Measurements from ENCODE around the gene NFKBIE. TPM values are rescaled to one million over a fixed set of nuclear protein-coding genes. Genes with fewer than 3 reads are reported as not detected.

Gene NFKBIE
- total RNA-seq, 1 experiment from 2014 or later, result 7.6 TPM

DNA sequence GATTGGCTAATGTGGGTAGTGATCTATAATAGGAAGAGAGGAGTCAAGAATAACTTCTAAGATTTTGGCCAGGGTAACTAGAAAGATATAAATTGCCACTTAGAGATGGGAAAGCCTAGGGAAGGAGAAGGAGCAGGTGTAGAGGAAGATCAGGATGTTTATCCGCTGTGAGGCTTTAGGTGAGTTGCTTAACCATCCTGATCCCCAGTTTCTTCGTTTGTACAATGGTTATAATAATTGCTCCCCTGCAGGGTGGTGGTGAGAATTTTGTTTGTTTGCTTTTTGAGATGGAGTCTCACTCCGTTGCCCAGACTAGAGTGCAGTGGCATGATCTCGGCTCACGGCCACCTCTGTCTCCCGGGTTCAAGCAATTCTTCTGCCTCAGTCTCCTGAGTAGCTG lies 51.0 kb downstream of the NFKBIE start (continued):
- no peak for TF ChIP-seq CTCF (IDR thresholded peaks at IDR 0.05 in 2 of 3, conservative IDR thresholded peaks at IDR 0.05 in 1 of 3; ENCODE audit: borderline replicate concordance in 1 of 3, insufficient read depth in 1 of 3, low read depth in 2 of 3, low read length in 2 of 3)

DNA sequence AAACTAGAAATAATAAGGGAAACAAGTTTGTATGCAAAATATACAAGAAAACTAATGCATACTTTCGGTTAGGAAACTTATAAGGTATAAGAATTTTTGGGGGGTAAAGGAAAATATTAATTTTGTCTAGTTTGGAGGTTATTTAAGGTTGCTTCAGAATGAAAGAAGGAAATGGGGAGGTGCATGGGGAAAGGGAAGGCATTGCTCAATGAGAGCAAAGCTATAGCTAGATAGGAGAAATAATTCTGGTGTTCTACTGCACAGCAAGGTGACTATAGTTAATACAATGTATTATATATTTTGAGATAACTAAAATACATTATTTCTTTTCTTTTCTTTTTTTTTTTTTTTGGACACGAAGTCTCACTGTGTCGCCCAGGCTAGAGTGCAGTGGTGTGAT lies 54.1 kb downstream of the NFKBIE start:
- ChIA-PET RAD21 (ENCODE audit: low non-redundant PET in 1 of 2, low total read pairs in 2 of 2, uncharacterized antibody in 2 of 2, unreplicated experiment in 2 of 2) (no interaction called here), CTCF (no interaction called here), POLR2A (interaction anchor here (1.4 kb wide), 1 partner anchor 34 kb away, joined by 4 read pairs; no protein-coding TSS in a partner anchor)
- H3K4me1 ChIP-seq (ENCODE audit: control insufficient read depth in 1 of 2, insufficient read depth in 2 of 2, low read length in 2 of 2), result no peaks in the 10 kb centered on the region
- H3K4me3 ChIP-seq (replicated peaks in 1 of 2; ENCODE audit: low read depth in 1 of 2, low read length in 2 of 2), result no peak overlapping the region
- ATAC-seq (no peak), DNase-seq (ENCODE audit: low read depth, low spot score) (no peak)
- no TSS peak for BruUV-seq (replicated peaks)
- no peaks in the 10 kb centered on the region for H3K9me3 ChIP-seq (ENCODE audit: control insufficient read depth in 1 of 2, insufficient read depth in 1 of 2, low read depth in 1 of 2, low read length in 2 of 2)
- H3K9me2 ChIP-seq (ENCODE audit: insufficient read depth), result no peaks in the 10 kb centered on the region
- no peak overlapping the region for H2AFZ ChIP-seq (ENCODE audit: low read depth, low read length, poor library complexity, severe bottlenecking)
- no peaks in the 10 kb centered on the region for H3K27me3 ChIP-seq (ENCODE audit: insufficient read depth, low read length)
- no peak overlapping the region for H3K27ac ChIP-seq (ENCODE audit: low read depth, low read length)
- no peak overlapping the region for H3K4me2 ChIP-seq (ENCODE audit: low read length)
- no peak overlapping the region for H3K9ac ChIP-seq (ENCODE audit: low read length)
- H3K36me3 ChIP-seq (ENCODE audit: control insufficient read depth in 1 of 2, insufficient read depth in 2 of 2, low read length in 2 of 2), result no peaks in the 10 kb centered on the region
- H3K79me2 ChIP-seq (ENCODE audit: insufficient read depth, low read length), result no peaks in the 10 kb centered on the region
- H4K20me1 ChIP-seq (ENCODE audit: insufficient read depth), result no peaks in the 10 kb centered on the region
- intact Hi-C loops (cut with micrococcal nuclease), result no loop called here
- TF ChIP-seq POLR2AphosphoS5 (IDR thresholded peaks at IDR 0.05; ENCODE audit: low read depth, low read length) (no peak), CEBPB (IDR thresholded peaks at IDR 0.05; ENCODE audit: low read depth) (no peak), ZBTB33 (IDR thresholded peaks at IDR 0.05; ENCODE audit: extremely low read depth, insufficient replicate concordance, low read length) (no peak), EZH2phosphoT487 (IDR thresholded peaks at IDR 0.05; ENCODE audit: borderline replicate concordance) (no peak), JUND (IDR thresholded peaks at IDR 0.05) (no peak), CBX3 (IDR thresholded peaks at IDR 0.05; ENCODE audit: low read depth) (no peak), ZFX (IDR thresholded peaks at IDR 0.05) (no peak), YY1 (IDR thresholded peaks at IDR 0.05; ENCODE audit: extremely low read depth, insufficient replicate concordance, low read depth, low read length) (no peak)

MicroRNA genes within 50 kb of the gene (microRNA counts, 767-probe panel; counts per million panel counts)
- not detected for microRNA hsa-miR-4647

Other genes starting within 250 kb of the NFKBIE start
- 69.6 TPM for gene MRPL14, start 138.1 kb downstream of the NFKBIE start, total RNA-seq (2021; ENCODE audit: unreplicated experiment)
- 58.2 TPM for gene TMEM63B, start 138.0 kb downstream of the NFKBIE start, total RNA-seq (2021; ENCODE audit: unreplicated experiment)
- not detected for gene CAPN11, start 106.7 kb downstream of the NFKBIE start, total RNA-seq (2021; ENCODE audit: unreplicated experiment)
- gene MYMX, start 48.6 kb downstream of the NFKBIE start, total RNA-seq (2021; ENCODE audit: unreplicated experiment), result not detected
- 67.6 TPM for gene SLC29A1, start 42.0 kb downstream of the NFKBIE start, total RNA-seq (2021; ENCODE audit: unreplicated experiment)
- gene HSP90AB1, start 18.4 kb downstream of the NFKBIE start, total RNA-seq (2021; ENCODE audit: unreplicated experiment), result 2,554 TPM
- 50.5 TPM for gene SLC35B2, start 8.0 kb downstream of the NFKBIE start, total RNA-seq (2021; ENCODE audit: unreplicated experiment)
- gene TMEM151B, start 4.9 kb upstream of the NFKBIE start, total RNA-seq (2021; ENCODE audit: unreplicated experiment), result not detected
- 14.9 TPM for gene AARS2, start 47.8 kb upstream of the NFKBIE start, total RNA-seq (2021; ENCODE audit: unreplicated experiment)
- not detected for gene SPATS1, start 77.1 kb upstream of the NFKBIE start, total RNA-seq (2021; ENCODE audit: unreplicated experiment)
- 24.6 TPM for gene CDC5L, start 122.2 kb upstream of the NFKBIE start, total RNA-seq (2021; ENCODE audit: unreplicated experiment)

Data from HCT116 (cell line).